Heart left ventricle (tissue), 16 donors: ENCODE measurements around the gene CACTIN. TPM values are rescaled to one million over a fixed set of nuclear protein-coding genes. Genes with fewer than 3 reads are reported as not detected.
"Not testable (repeated sequence)": the region's sequence is repeated elsewhere in the genome, so short reads cannot be mapped to it uniquely, and the experiment has no call there.

Experiments
- ATAC-seq, 4 donors: fragments of 200-7000 bp; cut with Tn5 transposase; one replicate each; pipeline ENCODE4 v1.9.1; 2020 to 2022; ENCODE audit warnings: moderate library complexity in 4 of 4, mild to moderate bottlenecking in 3 of 4, moderate number of reproducible peaks in 1 of 4
- DNase-seq, 5 donors: peaks; one replicate each; pipeline ENCODE4 v3.0.0-alpha.2; 2020
- H3K27ac ChIP-seq, 12 donors: fragments of 200-600 bp; sonication (generic) in 4 of 12; one replicate each; pipeline versions ENCODE4 v1.5.0 to v1.8.0; 2016 to 2022; ENCODE audit warnings: mild to moderate bottlenecking in 2 of 12
- H3K27me3 ChIP-seq, 9 donors: fragments of 200-600 bp; sonication (generic) in 2 of 9; one replicate each; pipeline versions ENCODE4 v1.5.1 to v1.8.0; 2016 to 2022; ENCODE audit warnings: mild to moderate bottlenecking in 3 of 9
- H3K36me3 ChIP-seq, 9 donors: fragments of 200-600 bp; sonication (generic) in 2 of 9; one replicate each; pipeline versions ENCODE4 v1.5.0 to v1.8.0; 2018 to 2022; ENCODE audit warnings: mild to moderate bottlenecking in 2 of 9
- H3K4me1 ChIP-seq, 12 donors: fragments of 200-600 bp; sonication (generic) in 4 of 12; one replicate each; pipeline versions ENCODE4 v1.5.0 to v1.8.0; 2016 to 2022; ENCODE audit warnings: mild to moderate bottlenecking in 3 of 12
- H3K4me3 ChIP-seq, 12 donors: fragments of 200-600 bp; sonication (generic) in 4 of 12; one replicate each; pipeline versions ENCODE4 v1.5.0 to v1.8.0; 2017 to 2022; ENCODE audit warnings: mild to moderate bottlenecking in 9 of 12, moderate library complexity in 4 of 12
- H3K9me3 ChIP-seq, 12 donors: fragments of 200-600 bp; sonication (generic) in 4 of 12; one replicate each; pipeline versions ENCODE4 v1.5.0 to v1.8.0; 2016 to 2022; ENCODE audit warnings: mild to moderate bottlenecking in 1 of 12
- POLR2A ChIP-seq, 2 donors: fragments of 450-650 bp; IDR thresholded peaks; one replicate each; pipeline ENCODE4 v1.6.1; 2017; ENCODE audit warnings: antibody characterized with exemption in 2 of 2, mild to moderate bottlenecking in 2 of 2, moderate library complexity in 2 of 2
- WGBS, 4 donors: extraction: QIAGEN DNeasy Blood & Tissue Kit in 2 of 4; methylation state at CpG; one replicate each; pipeline versions ENCODE4 v1.1.5 to v1.1.7; 2013 to 2018; 5-methylcytosine and 5-hydroxymethylcytosine counted together
- intact Hi-C, 10 donors: fragments of 100-400 bp; cut with DNase I; formaldehyde crosslinking; loops; one replicate each; pipeline versions ENCODE4 v1.11.1 to v1.14.2; 2022
- polyA plus RNA-seq, 2 donors: library from polyadenylated mRNA; stranded (reverse); fragments of 200-250 nt; gene quantifications; one replicate each; pipeline ENCODE4 v1.2.3, GENCODE V29; 2013
- total RNA-seq, 9 donors: library from RNA; depleted of rRNA in 2 of 9; stranded (reverse); fragments of >200 nt in 2 of 9; fragmentation: NEBNext Ultra II Directional in 3 of 9; extraction: Animal tissue kit (Norgen Biotek cat#: 25700) in 3 of 9; gene quantifications; one replicate each; pipeline versions ENCODE4 v1.1.0 to v1.2.4, GENCODE V29; 2016 to 2023
- TF ChIP-seq, protein P1 (sequence below), 12 donors: fragments of 200-600 bp; sonication (generic) in 4 of 12; IDR thresholded peaks; one replicate each; pipeline versions ENCODE4 v1.5.0 to v1.8.0; 2018 to 2022; ENCODE audit warnings: antibody characterized with exemption in 12 of 12, mild to moderate bottlenecking in 5 of 12
- donor health status: ischemic (EF 13 %, LVEDD 7.1; RV severe dilation, severe dysfunction).
- donor health status: healthy with polysubstance abuse.
- donor health status: DM: no; HTN: yes; CAD: no.
- donor health status: DM: no; HTN: no; CAD: no.
- donor health status: ischemic (EF 25% LVEDD 6.9; RV normal size, moderate dysfunction).
- donor health status: ischemic (EF 25% LVEDD 5.7; RV mildly dilated, moderate dysfunction).
- donor health status: healthy.
- donor health status: DM: yes; HTN: yes; CAD: no.
- donor health status: ischemic (EF 35%, LVEDD 5.7; RV mildly dilated, moderate dysfunction).
- donor health status: nonischemic (EF 11% LVEDD 7.7; RV severe dilation, severe dysfunction).
- donor health status: DM: yes; HTN: yes; CAD: no.
- donor health status: PGD.
- donor health status: ischemic (EF 29% LVEDD 5.4; RV normal size, mild dysfunction).
- donor health status: nonischemic (EF 23%, LVEDD 6.1; RV moderate dilation, normal function).

The CACTIN gene
- total and polyA plus RNA-seq, 11 donors, result 9.8 to 23.4 (median 14.1) TPM

- TF ChIP-seq, protein P1, sequence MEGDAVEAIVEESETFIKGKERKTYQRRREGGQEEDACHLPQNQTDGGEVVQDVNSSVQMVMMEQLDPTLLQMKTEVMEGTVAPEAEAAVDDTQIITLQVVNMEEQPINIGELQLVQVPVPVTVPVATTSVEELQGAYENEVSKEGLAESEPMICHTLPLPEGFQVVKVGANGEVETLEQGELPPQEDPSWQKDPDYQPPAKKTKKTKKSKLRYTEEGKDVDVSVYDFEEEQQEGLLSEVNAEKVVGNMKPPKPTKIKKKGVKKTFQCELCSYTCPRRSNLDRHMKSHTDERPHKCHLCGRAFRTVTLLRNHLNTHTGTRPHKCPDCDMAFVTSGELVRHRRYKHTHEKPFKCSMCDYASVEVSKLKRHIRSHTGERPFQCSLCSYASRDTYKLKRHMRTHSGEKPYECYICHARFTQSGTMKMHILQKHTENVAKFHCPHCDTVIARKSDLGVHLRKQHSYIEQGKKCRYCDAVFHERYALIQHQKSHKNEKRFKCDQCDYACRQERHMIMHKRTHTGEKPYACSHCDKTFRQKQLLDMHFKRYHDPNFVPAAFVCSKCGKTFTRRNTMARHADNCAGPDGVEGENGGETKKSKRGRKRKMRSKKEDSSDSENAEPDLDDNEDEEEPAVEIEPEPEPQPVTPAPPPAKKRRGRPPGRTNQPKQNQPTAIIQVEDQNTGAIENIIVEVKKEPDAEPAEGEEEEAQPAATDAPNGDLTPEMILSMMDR (IDR thresholded peaks at IDR 0.05), result no peak
- TF ChIP-seq POLR2A (IDR thresholded peaks at IDR 0.05), result no peak
- Histone ChIP-seq H3K27ac (peak within 1 kb of the TSS in 5 of 12 donors; percentile 27 to 65 (median 46)), H3K9me3 (no peaks in the 10 kb centered on the region), H3K4me3 (peak within 1 kb of the TSS; percentile 21 to 65 (median 56)), H3K4me1 (peaks cover 0 to 22% (median under 1%) of the 10 kb centered on the region in 12 donors), H3K36me3 (no peaks in the 10 kb centered on the region), H3K27me3 (peaks cover 0 to 30% (median 11%) of the 10 kb centered on the region in 9 donors)
- no peak for DNase-seq
- no peak for ATAC-seq
- intact Hi-C loops, result loop anchor here in 6 of 10 donors (1.0 to 2.0 kb wide), 2 partner anchors 33 kb away; no protein-coding TSS in a partner anchor
- 4 to 8% (median 5%) methylated on average over 4 to 84 of the region's 84 CpGs for WGBS, 4 donors
These were observed 41.1 kb downstream of the CACTIN start, which contains the start of gene GIPC3 for GRCh38 chr19:3585301-3586126. Gene GIPC3, plus strand, starts transcription at chr19:3585478. Its CDS starts 120 bp downstream, at chr19:3585598.

- not testable (repeated sequence) for DNase-seq, H3K9me3 ChIP-seq, H3K4me3 ChIP-seq, H3K36me3 ChIP-seq, ATAC-seq, H3K27ac ChIP-seq
- Histone ChIP-seq H3K27me3 (peaks cover 0 to 30% (median 11%) of the 10 kb centered on the region in 9 donors), H3K4me1 (peaks cover 0 to 22% (median under 1%) of the 10 kb centered on the region in 12 donors)
- 88 to 91% (median 90%) methylated on average over 15 of the region's 15 CpGs for WGBS, 4 donors
- intact Hi-C loops, result loop anchor here in 3 of 10 donors (2.0 to 5.0 kb wide), 2 partner anchors 33 to 35 kb away; no protein-coding TSS in a partner anchor
These were observed 42.4 kb downstream of the CACTIN start for GRCh38 chr19:3584036-3584802.

GRCh38 chr19:3581792-3582191 is 44.8 kb downstream of the CACTIN start:
- Histone ChIP-seq H3K27me3 (peaks cover 0 to 29% (median 11%) of the 10 kb centered on the region in 9 donors), H3K4me1 (peaks cover 0 to 21% (median 2%) of the 10 kb centered on the region in 12 donors)
- 82 to 90% (median 87%) methylated on average over 4 of the region's 4 CpGs for WGBS, 4 donors
- H3K4me3 ChIP-seq, ATAC-seq, H3K36me3 ChIP-seq, DNase-seq, H3K9me3 ChIP-seq, H3K27ac ChIP-seq: not testable (repeated sequence)
- intact Hi-C loops, result loop anchor here in 2 of 10 donors (5.0 kb wide), 1 partner anchor 36 kb away; no protein-coding TSS in a partner anchor

GRCh38 chr19:3580156-3580934 is 46.2 kb downstream of the CACTIN start:
- peaks cover 0 to 6% (median 0%) of the 10 kb centered on the region in 9 donors for H3K36me3 ChIP-seq
- ATAC-seq (peak in 1 of 4 donors; percentile 14), DNase-seq (no peak)
- H3K4me1 ChIP-seq, result peaks cover 0 to 17% (median 9%) of the 10 kb centered on the region in 12 donors
- H3K4me3 ChIP-seq, result no peak overlapping the region
- TF ChIP-seq POLR2A (IDR thresholded peaks at IDR 0.05), result no peak
- TF ChIP-seq, protein P1 (IDR thresholded peaks at IDR 0.05), result no peak
- intact Hi-C loops, result loop anchor here in 2 of 10 donors (5.0 kb wide), 1 partner anchor 37 kb away; no protein-coding TSS in a partner anchor
- H3K27ac ChIP-seq, result peak overlapping the region in 2 of 12 donors; percentile 22 to 40
- WGBS, 4 donors, result 60 to 69% (median 67%) methylated on average over 11 of the region's 11 CpGs
- no peaks in the 10 kb centered on the region for H3K9me3 ChIP-seq
- H3K27me3 ChIP-seq, result peaks cover 0 to 16% (median 4%) of the 10 kb centered on the region in 9 donors
